Effector CD8-positive, alpha-beta T cell (primary cell): ENCODE measurements around the gene ARID5A.
"Not testable (repeated sequence)": the region's sequence is repeated elsewhere in the genome, so short reads cannot be mapped to it uniquely, and the experiment has no call there.

ENCODE experiments used
- DNase-seq: peaks from one replicate; lab custom pipeline; 2025; lab: John Stamatoyannopoulos, UW

Gene ARID5A

DNA sequence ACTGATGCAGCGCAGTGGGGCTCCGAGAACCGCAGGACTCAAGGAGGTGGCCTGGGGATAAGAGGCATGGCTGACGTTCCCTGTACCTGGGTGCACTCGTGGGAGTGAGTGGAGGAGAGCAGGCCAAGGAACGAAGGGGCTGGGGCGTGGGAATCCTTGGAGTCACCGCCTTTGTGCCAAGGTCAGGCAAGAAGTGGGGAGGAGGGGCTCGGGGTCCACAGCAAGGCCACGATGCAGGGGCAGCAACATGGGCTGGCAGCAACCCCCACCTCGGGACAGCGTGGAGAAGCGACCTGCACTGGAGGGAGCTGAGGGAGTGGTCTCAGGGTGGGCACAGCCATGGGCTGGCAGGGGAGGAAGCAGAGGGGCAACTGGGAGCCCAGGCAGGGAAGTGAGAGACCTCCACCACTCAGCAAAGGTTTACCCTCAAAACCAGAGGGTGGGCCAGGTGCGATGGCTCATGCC is 18.6 kb downstream of the ARID5A start:
- no peak for DNase-seq

DNA sequence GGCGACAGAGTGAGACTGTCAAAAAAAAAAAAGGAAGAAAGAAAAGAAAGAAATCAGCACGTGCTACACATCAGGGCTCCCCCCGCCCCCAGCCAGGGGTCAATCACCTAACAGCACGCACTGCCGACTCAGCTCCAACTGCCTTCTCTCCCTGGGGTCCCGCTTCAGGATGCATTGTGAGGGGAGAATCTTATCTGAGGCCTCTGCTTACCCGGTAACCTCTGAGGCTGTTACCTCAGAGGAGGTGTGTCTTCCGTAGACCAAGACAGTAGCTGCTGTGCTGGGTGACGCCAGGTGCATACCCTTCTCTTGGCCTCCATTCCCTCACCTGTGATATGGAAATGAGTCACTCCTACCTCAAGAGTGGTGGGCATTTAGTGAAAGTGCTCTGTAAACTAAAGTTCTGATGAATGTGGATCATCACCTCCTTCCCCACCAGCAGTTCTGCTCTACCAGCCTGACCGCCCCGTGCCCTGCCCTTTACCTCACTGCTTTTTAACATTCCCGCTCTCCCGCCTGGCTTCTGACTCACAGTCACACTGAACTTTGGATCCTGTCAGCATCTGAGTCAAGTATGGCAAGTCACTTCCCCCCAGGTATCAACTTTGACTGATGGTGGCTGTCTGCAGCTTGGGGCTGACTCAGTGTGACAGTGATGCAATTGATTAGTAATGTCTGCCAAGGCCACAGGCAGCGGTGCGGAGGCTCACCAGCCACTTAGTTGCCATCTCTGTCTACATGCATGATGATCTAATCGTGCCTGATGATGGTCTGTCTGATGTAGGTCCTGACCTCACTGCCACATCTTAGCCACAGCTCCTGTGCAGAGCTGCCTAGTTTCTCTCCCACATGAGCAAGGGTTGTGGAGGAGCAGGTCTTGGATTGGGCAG is 20.1 kb downstream of the ARID5A start:
- DNase-seq = no peak

DNA sequence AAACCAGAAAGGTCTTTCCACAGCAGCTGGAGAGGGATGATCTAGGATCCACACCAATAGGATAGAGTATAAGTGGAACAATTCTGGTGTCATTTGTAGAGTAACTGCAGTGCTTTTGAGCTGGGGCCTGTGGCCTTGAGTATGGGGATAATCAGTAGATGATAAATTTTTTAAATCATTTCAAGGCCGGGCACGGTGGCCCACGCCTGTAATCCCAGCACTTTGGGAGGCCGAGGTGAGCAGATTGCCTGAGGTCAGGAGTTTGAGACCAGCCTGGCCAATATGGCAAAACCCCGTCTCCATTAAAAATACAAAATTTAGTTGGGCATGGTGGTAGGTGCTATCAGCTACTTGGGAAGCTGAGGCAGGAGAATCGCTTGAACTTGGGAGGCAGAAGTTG is 20.9 kb downstream of the ARID5A start:
- DNase-seq = not testable (repeated sequence)

DNA sequence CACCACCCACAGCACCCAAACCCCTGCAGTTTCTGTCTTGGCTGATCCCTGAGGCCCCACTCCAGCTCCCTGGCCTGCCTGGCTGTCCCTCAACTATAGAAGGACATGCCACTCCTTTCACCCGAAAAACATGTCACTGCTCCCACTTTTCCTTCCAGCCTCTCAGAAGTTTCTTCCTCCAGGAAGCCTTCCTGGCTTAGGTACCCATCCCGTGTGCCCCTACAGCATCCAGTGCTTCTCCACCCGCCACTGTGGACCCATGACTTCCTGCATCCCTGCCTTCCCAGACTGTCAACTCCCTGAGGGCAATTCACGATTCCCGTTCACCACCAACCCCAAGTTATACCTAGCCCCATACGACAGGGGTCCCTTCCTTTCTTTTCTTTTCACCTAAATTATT is 21.5 kb downstream of the ARID5A start:
- no peak for DNase-seq

DNA sequence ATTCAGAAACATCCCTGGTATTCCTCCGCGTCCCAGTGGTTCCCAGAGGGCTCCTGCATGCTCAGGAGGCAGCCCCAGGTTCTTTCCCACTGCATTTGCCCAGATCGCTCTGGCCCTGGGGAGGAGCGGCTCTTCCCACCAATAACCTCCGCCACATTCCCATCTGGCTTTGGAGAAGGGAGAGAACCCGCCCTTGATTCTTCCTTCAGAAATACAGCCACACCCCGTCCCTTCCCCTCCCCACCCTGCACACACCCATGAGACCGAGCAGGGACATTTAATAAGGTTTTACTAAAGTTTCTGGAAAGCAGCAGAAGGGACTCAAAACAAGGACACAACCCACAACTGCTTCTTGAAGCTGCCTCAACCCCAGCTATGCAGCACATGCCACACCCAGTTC is 21.9 kb downstream of the ARID5A start:
- no peak for DNase-seq

DNA sequence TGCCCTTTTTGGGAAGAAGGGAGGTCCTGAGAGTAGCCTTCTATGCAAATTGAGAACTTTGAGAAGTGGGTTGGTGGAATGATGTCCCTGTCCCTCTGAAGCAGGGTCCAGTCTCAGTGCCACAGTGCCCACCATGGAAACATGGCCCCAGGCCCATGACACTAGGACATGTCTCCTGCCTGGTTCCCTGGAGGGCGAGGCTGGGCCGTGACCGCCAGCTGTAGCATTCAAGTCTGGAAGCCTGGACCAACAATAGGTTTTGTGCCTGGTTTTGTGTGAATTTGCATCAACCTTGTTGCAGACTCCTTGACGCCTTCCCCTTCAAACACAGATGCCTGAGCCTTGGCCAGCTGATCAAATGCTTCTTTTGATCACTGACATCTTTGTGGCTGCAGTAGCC is 27.5 kb downstream of the ARID5A start:
- no peak for DNase-seq

DNA sequence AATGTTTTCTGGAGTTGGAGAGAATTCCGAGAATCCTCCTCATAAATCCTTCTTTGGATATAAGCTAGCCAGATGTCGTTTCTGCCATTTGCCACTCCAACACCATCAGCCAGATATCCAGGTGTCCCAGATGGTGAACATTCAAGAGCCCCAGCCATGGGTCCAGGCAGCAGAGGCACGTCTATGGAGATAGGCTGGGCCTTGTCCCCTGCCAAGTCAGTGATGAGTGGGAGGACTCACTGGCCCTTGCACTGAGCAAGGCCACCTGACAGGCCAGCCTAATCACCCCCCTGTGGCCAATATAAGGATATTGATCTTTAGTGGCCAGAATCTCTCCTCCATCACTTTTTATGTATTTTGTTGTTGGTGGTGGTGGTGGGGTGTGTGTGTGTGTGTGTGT is 28.0 kb downstream of the ARID5A start:
- no peak for DNase-seq

DNA sequence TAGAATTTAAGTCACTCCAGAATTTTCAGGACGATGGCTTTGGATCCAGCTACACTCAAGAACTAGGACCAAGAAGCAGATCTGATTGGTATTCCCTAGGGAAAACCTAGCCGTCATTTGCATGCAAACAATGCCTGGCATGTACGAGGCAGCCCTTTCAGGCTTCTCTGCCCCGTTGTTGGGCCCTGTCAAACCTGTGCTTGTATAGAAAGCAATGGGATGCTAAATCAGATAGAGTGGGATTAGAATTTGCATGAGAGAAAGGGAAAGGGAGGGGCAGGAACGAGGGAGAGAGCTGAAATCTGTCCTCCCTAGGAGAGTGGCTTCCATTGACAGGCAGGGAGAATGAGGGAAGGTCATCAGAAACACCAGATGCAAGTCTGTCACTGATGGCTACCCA is 28.6 kb downstream of the ARID5A start:
- no peak for DNase-seq

DNA sequence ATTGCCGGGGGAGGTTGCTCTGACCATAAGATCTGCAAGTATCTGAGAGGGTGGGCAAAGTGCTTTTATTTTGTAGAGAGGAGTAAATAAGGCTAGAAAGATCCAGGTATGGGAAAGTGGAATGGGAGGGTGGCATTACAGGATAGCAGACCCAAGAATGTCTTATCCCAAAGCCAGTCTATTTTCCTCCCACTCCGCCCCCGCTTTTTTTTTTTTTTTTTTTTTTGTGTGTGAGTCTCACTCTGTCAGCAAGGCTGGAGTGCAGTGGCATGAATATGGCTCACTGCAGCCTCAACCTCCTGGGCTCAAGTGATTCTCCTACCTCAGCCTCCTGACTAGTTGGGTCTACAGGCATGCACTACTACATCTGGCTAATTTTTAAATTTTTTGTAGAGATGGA is 31.5 kb downstream of the ARID5A start:
- DNase-seq = no peak

DNA sequence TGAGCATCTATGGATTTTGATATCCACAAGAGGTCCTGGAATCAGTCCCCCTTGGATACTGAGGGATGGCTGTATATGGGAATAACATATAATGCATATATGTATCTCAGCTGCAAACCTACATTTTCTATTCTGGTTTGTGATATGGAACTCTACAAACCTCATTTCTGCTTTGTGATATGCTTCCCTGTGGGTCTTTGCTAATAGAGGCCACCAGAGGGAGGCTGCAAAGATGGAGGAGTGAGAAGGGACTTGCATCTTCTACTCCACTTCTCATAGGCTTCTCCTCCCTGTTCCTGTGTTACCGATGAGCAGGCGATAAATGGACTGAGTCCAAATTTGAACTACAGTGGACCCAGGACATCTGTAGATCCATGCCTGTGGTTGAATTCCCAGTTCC is 37.8 kb downstream of the ARID5A start:
- no peak for DNase-seq

DNA sequence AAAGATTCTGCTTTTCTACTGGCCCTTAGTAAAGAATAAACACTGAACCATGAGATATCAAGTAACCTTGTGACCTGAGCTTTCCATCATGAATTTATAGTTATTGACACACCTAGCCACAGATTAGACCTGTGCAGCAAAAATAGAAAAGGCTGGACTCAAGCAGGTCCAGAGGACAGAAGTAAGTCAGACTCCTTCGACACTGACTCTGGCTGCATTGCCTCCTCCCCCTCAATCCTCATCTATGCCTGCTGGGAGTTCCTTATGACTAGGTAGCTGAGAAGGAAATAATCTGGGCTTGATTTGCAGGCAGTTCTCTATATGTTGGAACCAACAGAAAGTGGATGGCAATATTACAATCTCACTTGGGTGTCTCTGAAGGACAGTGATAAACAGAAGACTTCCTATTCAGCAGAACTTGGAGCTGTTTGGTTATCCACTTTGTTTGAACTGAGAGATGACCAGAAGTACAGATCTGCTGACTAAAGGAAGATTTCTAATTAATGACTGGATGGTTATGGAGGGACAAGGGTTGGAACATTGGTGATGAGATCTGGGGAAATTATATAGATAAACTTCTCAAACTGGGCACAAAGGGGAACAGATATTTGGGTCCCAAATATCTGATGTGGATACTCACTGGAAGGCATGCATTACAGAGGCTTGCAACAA is 39.4 kb downstream of the ARID5A start:
- no peak for DNase-seq

DNA sequence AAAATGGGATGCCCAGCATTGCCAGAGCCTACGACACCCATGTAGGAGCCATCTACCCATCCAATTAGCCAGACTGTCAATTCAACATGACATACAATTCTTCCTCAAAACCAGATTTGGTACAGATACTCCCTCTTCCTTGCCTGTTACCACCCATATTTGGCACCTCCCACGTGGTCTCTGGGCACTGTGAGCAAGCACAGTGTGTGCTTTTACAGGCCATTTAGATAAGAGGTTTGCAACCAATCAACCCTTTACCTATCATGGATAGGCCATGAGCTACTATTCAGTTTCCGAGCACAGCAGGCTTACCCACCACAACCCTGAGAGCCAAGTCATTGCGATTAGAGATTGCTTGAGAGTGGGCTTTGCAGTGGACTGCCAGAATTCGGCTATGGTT is 40.9 kb downstream of the ARID5A start:
- DNase-seq = no peak

DNA sequence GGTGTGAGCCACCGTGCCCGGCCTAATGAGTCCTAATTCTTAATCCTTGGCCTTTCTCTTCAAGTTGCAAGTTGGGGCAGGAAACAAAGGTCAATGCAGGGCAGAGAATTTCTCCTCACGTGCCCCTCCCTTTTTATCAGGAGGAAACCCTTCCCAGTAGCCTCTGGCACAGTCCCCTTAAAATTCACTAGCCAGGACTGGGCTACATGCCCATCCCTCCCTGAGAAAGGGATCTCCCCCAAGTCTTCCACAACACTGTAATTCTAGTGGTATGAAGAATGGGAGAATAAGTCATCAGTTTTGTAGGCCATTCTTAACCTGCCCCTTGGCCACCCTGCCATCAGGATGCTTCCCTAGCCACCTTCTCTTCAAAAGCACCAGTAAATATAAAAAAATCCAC is 42.2 kb downstream of the ARID5A start:
- DNase-seq = no peak

DNA sequence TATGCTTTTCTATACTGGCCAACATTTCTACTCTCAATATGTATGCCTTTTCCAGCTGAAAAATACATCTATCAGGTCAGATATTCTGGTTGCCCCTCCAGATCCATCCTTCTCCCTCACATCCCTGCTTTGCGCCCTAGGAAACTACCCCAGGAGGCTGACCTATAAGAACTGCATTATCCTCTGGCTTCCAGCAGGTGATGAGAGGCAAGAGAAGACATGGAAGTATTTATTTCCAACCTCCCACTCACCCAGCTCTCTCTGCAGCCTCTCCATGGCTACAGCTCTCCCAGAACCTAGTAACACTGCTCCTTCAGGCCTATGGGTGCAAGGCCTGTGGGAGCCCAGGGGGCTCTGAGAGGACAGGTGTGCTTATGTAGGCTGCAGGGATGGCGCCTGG is 42.9 kb downstream of the ARID5A start:
- no peak for DNase-seq

DNA sequence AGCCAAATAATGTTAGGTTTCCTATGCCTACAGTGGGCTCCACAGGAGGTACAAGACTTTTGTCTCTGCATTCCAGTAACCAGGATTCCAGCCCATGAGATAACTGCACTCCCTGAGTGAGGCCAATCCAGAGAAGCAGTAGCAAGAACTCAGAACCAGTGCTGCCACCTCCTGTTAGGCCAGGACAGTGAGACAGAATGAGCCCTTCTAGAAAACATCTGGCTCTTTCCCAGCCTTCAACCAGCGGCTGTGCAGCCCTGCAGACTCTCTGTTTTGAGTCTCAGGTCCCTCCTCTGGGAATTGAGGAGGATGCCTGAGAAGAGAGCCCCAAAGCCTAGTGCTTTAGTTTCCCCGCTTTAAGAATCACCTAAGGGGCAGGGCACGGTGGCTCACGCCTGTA is 44.2 kb downstream of the ARID5A start:
- DNase-seq = no peak

DNA sequence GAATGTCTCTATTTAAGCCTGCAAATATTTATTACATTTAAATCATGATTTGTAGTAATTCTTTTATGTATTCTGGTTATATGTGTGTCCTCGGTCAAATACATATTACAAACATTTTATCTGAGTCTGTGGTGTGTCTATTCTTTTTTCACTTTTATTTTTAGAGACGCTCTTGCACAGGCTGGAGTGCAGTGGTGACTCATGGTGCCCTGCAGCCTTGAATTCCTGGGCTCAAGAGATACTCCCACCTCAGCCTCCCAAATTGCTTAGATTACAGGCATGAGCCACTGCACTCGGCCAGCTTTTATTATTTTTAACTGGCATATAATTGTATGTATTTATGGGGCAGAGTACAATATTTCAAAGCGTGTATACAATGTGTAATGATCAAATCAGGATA is 47.5 kb downstream of the ARID5A start:
- no peak for DNase-seq

DNA sequence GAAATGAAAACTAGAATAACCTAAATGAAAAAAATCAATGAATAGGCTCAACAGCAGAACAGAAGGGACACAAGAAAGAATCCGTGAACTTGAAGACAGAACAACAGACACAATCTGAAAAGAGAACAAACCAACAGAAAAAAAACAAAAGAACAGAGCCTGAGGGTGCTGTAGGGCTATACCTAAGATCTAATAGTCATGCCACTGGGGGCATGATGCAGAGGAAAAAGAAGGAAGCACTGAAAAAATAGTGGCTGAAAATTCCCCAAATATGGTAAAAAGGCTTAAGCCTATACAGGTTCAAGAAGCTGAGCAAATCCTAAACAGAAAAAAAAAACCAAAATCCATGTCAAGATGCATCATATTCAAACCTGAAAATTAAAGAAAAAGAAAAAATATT is 51.3 kb downstream of the ARID5A start:
- no peak for DNase-seq

DNA sequence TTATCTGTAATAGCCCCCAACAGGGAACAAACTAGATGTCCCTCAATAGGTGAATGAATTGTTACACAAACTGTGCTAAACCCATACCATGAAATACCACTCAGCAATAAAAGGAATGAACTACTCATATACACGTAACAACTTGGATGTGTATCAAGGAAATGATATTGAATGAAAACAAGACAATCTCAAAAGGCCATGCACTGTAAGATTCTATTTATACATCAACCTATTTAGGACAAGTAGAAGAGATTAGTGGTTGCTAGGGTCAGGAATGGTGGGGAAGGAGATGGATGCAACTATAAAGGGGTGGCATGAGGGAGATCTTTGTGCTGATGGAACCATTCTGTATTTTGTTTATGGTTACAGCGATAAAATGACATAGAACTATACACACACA is 54.5 kb downstream of the ARID5A start:
- no peak for DNase-seq

DNA sequence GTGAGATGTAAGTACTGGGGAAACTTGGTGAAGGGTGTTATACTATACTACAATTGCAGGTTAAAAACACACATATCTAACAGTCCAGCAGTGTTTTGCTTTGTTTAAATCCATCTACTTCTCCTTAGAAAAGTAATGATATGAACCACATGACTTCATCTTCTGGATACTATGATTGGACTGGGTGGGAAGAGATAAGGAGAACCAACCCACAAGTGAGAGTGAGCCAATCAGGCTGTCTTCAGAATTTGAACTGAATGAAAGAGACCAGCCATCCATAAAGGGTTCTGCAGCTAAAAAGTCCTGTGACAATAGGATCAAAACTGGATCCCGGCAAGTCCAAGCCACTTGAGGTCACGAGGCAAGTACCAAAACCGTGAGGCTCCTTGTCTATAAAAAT is 54.9 kb downstream of the ARID5A start:
- no peak for DNase-seq

DNA sequence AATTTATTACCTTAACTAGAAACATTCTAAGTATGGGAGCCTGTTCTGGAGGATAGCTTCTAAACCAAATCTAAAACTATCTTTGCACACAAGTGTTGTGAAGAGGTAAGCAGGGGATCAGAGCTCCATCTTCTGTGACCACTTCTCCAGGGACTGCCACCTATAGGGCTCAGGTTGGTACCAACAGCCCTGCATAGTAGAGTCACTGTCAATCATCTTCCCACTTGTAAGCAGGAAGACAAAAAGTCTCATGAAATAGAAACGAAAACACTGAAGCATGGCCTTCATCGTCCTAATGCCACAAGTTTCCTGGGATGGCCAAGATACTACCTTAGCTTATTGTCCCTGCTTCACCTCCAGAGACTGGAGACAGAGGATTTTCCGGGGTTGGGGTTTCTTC is 57.7 kb downstream of the ARID5A start:
- no peak for DNase-seq

DNA sequence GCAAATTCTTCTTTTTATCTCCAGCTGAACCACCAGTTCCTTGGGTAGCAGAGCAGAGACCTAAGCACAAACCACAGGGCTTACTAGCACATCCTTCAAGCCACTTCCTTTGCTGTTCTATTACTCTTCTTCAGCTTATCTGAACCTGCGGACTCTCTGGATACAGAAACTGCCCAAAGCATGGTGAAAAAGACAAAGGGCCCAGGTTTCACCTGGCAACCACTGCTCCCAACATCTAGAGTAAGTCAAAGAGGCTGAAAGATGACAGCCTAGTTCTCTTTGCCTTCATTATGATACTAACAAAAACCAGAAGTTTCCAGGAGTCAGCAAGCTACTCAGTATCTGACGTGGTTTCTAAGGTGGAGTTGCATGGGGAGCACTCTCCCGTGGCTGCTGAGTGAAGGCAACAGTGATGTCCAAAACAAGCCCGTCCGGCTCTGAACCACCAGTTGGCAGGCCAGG is 58.2 kb downstream of the ARID5A start:
- DNase-seq = no peak

DNA sequence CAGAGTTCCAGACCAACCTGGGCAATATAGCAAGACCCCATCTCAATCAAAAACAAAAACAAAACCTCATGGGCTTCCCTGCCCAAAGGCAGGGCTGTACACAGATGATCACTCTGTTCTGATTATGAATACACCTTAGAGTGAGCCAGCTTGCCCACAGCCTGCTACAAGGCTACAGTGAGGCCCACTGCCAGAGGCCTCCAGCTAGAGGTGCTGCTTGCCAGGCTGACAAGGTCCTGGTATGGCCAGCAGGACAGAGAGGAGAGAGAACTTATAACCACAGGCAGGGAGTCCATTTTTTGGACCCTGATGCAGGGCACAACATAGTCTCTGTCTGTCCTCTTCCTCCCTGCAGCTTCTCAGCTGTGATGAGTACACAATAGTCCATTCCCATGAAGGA is 60.0 kb downstream of the ARID5A start:
- DNase-seq = no peak

DNA sequence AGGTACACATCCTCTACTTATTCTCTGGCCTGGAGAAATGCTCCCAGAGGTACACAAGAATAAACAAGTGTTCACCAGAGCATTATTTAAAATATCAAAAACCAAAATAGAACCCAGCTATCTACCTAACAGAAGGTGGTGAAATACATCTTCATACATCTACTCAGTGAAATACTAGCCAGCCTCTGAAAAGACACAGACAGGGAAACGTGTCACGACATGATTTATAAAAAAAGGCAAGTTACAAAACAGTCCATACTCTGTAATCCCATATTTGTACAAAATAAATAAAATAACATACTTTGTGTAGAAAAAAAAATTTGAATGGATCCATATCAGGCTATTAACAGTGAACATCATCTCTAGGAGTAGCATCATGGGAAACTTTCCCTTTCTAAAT is 63.4 kb downstream of the ARID5A start:
- DNase-seq = no peak
